Vagina (tissue), 2 donors: ENCODE data around the gene CALU. TPM values are rescaled to one million over a fixed set of nuclear protein-coding genes. Genes with fewer than 3 reads are reported as not detected.

Experiments
- DNase-seq, 2 donors: peaks; one replicate each; pipeline ENCODE4 v3.0.0-alpha.2; 2017; ENCODE audit errors: extremely low spot score in 2 of 2
- H3K27ac ChIP-seq: fragments of 200-600 bp; sonication (generic); one replicate; pipeline ENCODE4 v1.5.1; 2019
- H3K27me3 ChIP-seq: fragments of 200-600 bp; sonication (generic); one replicate; pipeline ENCODE4 v1.5.1; 2019
- H3K36me3 ChIP-seq, 2 donors: fragments of 200-600 bp; sonication (generic); one replicate each; pipeline ENCODE4 v1.5.1; 2017 to 2019
- H3K4me1 ChIP-seq: fragments of 200-600 bp; sonication (generic); one replicate; pipeline ENCODE4 v1.5.1; 2019
- H3K4me3 ChIP-seq, 2 donors: fragments of 200-600 bp; sonication (generic); 1 replicate in 1 of 2; 2 replicates in 1 of 2; pipeline ENCODE4 v1.5.1; 2016 to 2019
- H3K9me3 ChIP-seq: fragments of 200-600 bp; sonication (generic); one replicate; pipeline ENCODE4 v1.5.1; 2019
- POLR2A ChIP-seq, 2 donors: fragments of 450-650 bp; IDR thresholded peaks; one replicate each; pipeline ENCODE4 v1.6.1; 2017; ENCODE audit warnings: antibody characterized with exemption in 2 of 2, mild to moderate bottlenecking in 2 of 2, moderate library complexity in 2 of 2
- POLR2AphosphoS5 ChIP-seq, 2 donors: sonication (generic); formaldehyde crosslinking; IDR thresholded peaks; one replicate each; pipeline ENCODE4 v1.9.0; 2017; ENCODE audit warnings: antibody characterized with exemption in 2 of 2, mild to moderate bottlenecking in 2 of 2, low read depth in 1 of 2; ENCODE audit not compliant: insufficient read depth in 1 of 2
- intact Hi-C: fragments of 100-400 bp; cut with DNase I; formaldehyde crosslinking; loops from one replicate; pipeline ENCODE4 v1.15.1; 2023
- total RNA-seq: library from RNA; depleted of rRNA; stranded (reverse); fragments of >200 nt; gene quantifications from one replicate; pipeline ENCODE4 v1.2.3, GENCODE V29; 2016
- TF ChIP-seq, protein P1 (sequence below), 3 experiments: fragments of 450-650 bp in 2 of 3; fragments of 200-600 bp in 1 of 3; sonication (generic) in 1 of 3; IDR thresholded peaks; one replicate each; pipeline ENCODE4 v1.5.1; 2017 to 2019; ENCODE audit warnings: antibody characterized with exemption in 3 of 3, mild to moderate bottlenecking in 2 of 3, moderate library complexity in 2 of 3

CALU gene
- total RNA-seq, 1 donor from 2014 or later = 65.3 TPM

DNA sequence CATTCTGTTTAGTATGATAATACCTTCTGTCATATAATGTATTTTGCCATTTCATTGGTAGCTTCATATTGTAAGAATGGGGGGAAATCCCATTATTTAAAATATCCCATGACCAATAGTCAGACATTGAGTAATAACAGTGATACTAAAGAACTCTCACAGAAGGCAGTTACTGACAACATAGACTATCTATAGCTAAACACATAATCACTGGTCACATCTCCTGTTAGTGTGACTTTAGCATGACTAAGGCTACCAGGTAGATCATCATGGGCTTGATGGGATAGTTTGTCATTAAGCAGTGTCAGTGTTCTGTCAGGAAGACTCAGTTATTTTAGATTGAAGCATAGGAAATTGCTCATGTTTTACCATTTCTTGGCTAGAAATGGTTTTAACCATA lies 20.1 kb downstream of the CALU start:
- Histone ChIP-seq H3K36me3 (peaks cover 0 to 58% of the 10 kb centered on the region in 2 donors), H3K27ac (no peak overlapping the region), H3K27me3 (no peaks in the 10 kb centered on the region), H3K9me3 (no peaks in the 10 kb centered on the region), H3K4me3 (no peak overlapping the region), H3K4me1 (peaks cover 20% of the 10 kb centered on the region)
- no peak for DNase-seq
- TF ChIP-seq POLR2A (IDR thresholded peaks at IDR 0.05) = no peak
- TF ChIP-seq, protein P1, sequence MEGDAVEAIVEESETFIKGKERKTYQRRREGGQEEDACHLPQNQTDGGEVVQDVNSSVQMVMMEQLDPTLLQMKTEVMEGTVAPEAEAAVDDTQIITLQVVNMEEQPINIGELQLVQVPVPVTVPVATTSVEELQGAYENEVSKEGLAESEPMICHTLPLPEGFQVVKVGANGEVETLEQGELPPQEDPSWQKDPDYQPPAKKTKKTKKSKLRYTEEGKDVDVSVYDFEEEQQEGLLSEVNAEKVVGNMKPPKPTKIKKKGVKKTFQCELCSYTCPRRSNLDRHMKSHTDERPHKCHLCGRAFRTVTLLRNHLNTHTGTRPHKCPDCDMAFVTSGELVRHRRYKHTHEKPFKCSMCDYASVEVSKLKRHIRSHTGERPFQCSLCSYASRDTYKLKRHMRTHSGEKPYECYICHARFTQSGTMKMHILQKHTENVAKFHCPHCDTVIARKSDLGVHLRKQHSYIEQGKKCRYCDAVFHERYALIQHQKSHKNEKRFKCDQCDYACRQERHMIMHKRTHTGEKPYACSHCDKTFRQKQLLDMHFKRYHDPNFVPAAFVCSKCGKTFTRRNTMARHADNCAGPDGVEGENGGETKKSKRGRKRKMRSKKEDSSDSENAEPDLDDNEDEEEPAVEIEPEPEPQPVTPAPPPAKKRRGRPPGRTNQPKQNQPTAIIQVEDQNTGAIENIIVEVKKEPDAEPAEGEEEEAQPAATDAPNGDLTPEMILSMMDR (IDR thresholded peaks at IDR 0.05) = no peak
- TF ChIP-seq POLR2AphosphoS5 (IDR thresholded peaks at IDR 0.05; ENCODE audit: insufficient read depth in 1 of 2, low read depth in 1 of 2) = no peak
- intact Hi-C loops = no loop called here

DNA sequence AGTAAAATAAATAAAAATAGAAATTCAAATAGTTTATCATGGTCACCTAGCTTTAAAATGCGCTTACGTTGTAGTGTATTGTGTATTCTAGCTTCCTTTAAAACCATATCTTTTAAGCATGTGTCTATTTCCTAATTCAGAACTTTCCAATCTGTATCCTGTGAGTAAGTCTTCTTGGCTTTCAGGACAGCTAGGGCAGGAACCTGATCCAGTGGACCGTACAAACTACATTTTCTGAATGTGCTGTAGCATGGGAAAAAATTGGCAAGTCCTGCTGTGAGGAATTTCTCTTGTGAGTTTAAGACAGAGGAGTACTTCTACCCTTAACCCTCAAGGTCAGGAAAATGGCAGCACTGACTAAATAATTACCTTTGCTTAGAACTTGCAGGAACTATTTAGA lies 24.4 kb downstream of the CALU start:
- intact Hi-C loops = no loop called here
- H3K36me3 ChIP-seq = peaks cover 0 to 70% of the 10 kb centered on the region in 2 donors
- H3K27ac ChIP-seq = no peak overlapping the region

DNA sequence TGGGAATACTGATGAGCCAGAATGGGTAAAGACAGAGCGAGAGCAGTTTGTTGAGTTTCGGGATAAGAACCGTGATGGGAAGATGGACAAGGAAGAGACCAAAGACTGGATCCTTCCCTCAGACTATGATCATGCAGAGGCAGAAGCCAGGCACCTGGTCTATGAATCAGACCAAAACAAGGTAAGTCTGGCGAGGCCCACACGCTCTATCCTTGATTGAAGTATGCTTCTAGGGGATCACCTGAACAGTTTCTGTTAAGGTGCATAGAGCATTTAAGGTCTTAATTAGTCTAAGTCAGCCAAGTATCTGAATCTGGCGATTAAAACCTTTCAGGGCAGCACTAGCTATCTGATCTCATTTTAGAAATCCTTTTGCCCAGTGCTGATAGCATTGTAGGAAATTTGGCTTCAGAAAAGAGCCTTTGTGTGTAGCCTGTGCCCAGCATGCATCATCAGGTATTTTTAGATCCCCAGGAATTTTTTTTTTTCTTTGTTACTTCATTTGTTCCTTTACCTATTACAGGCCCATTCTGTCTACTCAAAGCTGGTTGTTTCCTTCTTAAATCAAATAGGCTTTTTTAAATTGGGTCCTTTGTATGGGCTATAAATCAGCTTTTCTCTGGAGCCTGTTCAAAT lies 28.4 kb downstream of the CALU start:
- DNase-seq = no peak
- Histone ChIP-seq H3K36me3 (peaks cover 0 to 65% of the 10 kb centered on the region in 2 donors), H3K4me1 (no peaks in the 10 kb centered on the region), H3K4me3 (no peak overlapping the region), H3K9me3 (no peaks in the 10 kb centered on the region), H3K27me3 (no peaks in the 10 kb centered on the region), H3K27ac (no peak overlapping the region)
- intact Hi-C loops = no loop called here
- TF ChIP-seq POLR2AphosphoS5 (IDR thresholded peaks at IDR 0.05; ENCODE audit: insufficient read depth in 1 of 2, low read depth in 1 of 2) = no peak
- TF ChIP-seq, protein P1 (IDR thresholded peaks at IDR 0.05) = no peak
- no peak for TF ChIP-seq POLR2A (IDR thresholded peaks at IDR 0.05)

More for the DNA sequence above, 24.4 kb downstream of the CALU start:
- DNase-seq = no peak
- TF ChIP-seq POLR2A (IDR thresholded peaks at IDR 0.05) = no peak
- no peak for TF ChIP-seq POLR2AphosphoS5 (IDR thresholded peaks at IDR 0.05; ENCODE audit: insufficient read depth in 1 of 2, low read depth in 1 of 2)
- TF ChIP-seq, protein P1 (IDR thresholded peaks at IDR 0.05) = no peak
- Histone ChIP-seq H3K9me3 (no peaks in the 10 kb centered on the region), H3K4me1 (no peaks in the 10 kb centered on the region), H3K27me3 (no peaks in the 10 kb centered on the region), H3K4me3 (no peak overlapping the region)

DNA sequence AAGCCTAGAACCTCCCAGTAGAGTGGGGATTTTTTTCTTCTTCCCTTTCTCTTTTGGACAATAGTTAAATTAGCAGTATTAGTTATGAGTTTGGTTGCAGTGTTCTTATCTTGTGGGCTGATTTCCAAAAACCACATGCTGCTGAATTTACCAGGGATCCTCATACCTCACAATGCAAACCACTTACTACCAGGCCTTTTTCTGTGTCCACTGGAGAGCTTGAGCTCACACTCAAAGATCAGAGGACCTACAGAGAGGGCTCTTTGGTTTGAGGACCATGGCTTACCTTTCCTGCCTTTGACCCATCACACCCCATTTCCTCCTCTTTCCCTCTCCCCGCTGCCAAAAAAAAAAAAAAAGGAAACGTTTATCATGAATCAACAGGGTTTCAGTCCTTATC lies 31.1 kb downstream of the CALU start:
- intact Hi-C loops = no loop called here
- no peak overlapping the region for H3K4me3 ChIP-seq
- DNase-seq = no peak
- H3K36me3 ChIP-seq = peaks cover 0 to 47% of the 10 kb centered on the region in 2 donors
- no peaks in the 10 kb centered on the region for H3K9me3 ChIP-seq
- no peaks in the 10 kb centered on the region for H3K27me3 ChIP-seq
- no peak overlapping the region for H3K27ac ChIP-seq
- TF ChIP-seq, protein P1 (IDR thresholded peaks at IDR 0.05) = no peak
- no peak for TF ChIP-seq POLR2A (IDR thresholded peaks at IDR 0.05)
- no peak for TF ChIP-seq POLR2AphosphoS5 (IDR thresholded peaks at IDR 0.05; ENCODE audit: insufficient read depth in 1 of 2, low read depth in 1 of 2)
- H3K4me1 ChIP-seq = no peaks in the 10 kb centered on the region

DNA sequence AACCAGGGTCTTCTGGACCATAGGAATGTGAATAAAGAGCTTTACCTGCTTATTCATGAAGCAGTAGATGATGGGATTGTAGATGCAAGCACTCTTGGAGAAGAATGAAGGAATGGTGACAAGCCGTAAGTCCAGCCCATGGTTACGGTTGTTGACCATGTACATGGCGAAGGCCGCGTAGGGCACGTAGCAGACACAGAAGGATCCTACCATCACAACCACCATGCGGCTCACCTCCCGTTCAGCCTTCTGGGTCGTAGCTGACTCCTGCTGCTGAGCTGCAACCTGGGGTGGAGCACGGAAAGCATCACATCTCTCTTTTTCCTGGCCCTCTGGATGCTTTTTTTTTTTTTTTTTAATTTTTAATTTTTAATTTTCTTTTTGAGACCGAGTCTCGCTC lies 34.4 kb downstream of the CALU start:
- no peak overlapping the region for H3K27ac ChIP-seq
- peaks cover 0 to 30% of the 10 kb centered on the region in 2 donors for H3K36me3 ChIP-seq
- no peaks in the 10 kb centered on the region for H3K4me1 ChIP-seq
- H3K9me3 ChIP-seq = no peaks in the 10 kb centered on the region
- no peak overlapping the region for H3K4me3 ChIP-seq
- no peak for TF ChIP-seq POLR2A (IDR thresholded peaks at IDR 0.05)
- TF ChIP-seq POLR2AphosphoS5 (IDR thresholded peaks at IDR 0.05; ENCODE audit: insufficient read depth in 1 of 2, low read depth in 1 of 2) = no peak
- TF ChIP-seq, protein P1 (IDR thresholded peaks at IDR 0.05) = no peak
- no peaks in the 10 kb centered on the region for H3K27me3 ChIP-seq
- DNase-seq = no peak
- intact Hi-C loops = no loop called here
